Measurements from ENCODE around the gene BTD.

Gene BTD

GRCh38 chr3:15637131-15637951, 35.8 kb downstream of the BTD start:
- DNase-seq, result peak; percentile 46

GRCh38 chr3:15638193-15638890, 36.8 kb downstream of the BTD start:
- no peak for DNase-seq

DNA sequence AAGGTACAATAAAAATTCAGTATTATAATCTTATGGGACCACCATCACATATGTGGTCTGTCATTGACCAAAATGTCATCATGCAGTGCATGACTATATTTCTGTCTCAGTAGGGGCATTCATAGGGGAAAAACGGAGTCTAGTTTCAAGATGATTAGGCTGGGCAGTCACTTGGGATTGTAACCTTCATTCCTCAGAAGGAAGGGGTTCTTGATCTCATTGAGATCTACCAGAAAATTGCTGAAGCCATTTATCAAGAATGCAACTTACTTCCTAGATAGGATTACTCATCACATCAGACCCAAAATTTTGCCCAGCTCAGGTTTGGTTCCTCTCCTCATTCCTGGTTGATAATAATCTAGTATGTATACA, 37.3 kb downstream of the BTD start:
- DNase-seq, result no peak

- DNase-seq, result no peak
Observed at GRCh38 chr3:15645246-15645645, 43.7 kb downstream of the BTD start.

- no peak for DNase-seq
Observed at GRCh38 chr3:15645740-15646501, 44.4 kb downstream of the BTD start.

DNA sequence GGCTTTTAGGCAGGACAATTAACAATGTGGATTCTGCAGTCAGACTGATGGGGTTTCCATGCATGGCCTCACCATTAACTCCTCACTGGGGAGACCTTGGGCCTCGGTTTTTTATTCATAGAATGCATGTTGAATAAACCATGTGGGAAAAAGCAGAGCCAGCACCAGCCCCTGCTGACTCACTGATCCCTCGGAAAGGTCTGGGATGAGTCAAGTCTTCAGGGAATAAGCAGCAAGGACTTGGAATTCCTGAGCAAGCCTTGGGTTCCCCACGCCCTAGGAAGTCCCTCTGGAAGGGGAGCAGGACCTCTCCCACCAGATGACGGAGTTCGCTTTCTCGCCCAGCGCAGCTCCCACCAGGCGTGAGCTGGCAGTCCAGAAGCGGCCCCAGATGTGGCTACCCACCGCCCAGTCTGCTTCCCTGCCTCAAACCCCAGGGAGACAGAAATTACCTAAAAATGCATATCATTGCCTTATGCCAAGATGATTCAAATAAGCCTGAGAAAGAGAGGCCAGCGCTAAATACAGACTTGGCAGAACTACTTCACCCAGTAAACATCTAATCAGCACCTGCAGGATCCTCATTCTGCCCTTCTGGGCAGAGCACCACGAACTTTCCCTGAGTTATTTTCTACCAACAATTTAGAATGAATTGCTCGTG, 45.4 kb downstream of the BTD start:
- DNase-seq, result no peak

DNA sequence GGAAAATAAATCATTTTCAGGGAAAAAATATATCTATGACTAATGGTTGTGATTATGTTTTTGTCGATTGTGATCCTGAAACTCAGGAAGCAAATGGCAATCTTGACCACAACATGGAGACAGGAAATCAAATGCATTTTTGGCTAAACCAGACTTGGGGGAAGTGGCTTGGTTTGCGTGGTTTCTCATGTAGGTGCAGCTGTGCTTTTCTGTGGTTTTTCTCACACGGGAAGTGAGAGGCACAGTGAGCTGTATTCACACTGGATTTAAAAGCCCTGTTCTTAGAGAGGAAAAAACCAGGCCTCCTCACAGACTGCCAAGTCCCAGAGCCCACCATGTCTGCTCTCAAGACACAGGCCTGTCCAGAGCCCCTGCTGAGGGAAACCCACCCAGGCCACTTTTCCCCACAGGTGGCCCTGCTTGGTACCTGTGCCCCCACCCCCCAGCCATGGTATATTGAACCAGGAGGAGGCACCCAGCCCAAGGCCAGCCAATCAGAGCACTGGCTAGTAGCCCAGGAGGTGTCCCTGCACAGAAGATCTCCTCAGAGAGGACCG, 46.1 kb downstream of the BTD start:
- DNase-seq, result peak; percentile 73

DNA sequence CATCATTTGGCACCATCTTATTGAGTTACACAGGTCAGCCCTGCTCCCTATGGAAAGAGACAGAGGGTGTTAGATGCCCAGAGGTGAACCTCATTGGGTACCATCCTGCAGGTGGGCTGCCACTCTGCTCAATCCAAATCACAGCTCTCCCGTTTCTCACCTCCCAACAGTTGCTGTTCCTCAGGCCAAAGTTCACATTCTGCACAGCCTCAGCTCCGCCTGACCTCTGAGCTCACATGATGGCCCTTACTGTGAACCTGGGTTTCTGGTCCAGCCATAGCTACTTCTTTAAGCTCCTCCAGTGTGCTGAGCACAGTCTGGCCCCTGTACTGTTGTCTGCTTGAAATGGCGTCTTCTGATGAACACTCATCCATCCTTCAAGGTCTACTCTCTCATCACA, 47.8 kb downstream of the BTD start:
- no peak for DNase-seq

DNA sequence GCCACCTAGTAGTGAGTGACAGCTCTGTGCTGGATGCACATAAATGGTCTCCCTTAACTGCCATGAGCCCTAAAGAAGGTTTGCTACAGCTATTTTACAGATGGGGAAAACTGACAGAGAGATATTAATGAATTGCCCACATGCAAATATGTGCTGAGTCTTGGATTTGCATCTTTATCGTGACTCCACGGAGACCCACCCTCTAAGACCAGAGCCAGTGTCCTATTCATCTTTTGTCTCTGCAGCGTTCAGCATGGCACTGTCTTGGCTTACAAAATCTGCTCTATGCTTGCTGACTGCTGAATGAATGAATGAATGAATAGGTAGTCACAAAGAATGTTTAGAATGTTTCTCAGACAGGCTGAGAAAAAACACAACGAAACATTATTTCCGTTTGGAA, 48.3 kb downstream of the BTD start:
- DNase-seq, result no peak

- no peak for DNase-seq
Observed at GRCh38 chr3:15651396-15651795, 49.9 kb downstream of the BTD start.

DNA sequence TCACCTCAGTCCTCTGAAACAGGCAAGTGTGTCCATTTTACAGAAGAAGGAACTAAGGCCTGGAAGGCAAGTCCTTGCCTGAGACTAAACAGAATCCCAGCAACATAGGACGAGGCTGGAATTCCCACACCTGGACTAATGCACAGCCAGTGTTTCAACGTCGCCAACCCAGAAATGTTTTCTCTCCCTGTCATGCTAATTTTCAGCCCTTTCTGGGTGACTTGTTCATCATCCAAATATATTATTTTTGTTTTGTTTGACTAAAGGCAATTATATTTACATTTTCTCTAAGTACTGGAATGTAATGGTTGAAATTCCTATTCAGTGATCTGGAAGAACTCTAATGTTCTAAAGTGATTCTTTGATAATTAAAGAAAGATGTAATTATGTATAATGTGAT, 51.8 kb downstream of the BTD start:
- no peak for DNase-seq

DNA sequence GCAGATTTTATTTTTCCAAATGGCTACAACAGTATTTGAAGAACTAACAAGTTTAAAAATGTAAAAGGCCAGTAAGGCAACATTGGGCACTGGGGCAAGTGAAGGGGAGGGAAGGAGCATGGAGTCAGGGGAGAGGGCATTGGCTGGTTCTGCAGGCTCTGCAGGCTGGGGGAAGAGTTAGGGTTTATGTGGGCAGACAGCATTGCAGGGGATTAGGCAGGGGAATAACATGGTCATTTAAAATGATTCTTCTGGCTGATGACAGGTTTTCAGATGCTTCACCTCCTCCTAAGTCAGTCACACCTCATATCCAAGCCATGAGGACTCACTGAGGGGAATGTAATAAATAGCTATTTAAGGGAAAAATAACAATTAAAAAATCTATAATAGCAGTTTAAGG, 52.6 kb downstream of the BTD start:
- DNase-seq, result no peak

DNA sequence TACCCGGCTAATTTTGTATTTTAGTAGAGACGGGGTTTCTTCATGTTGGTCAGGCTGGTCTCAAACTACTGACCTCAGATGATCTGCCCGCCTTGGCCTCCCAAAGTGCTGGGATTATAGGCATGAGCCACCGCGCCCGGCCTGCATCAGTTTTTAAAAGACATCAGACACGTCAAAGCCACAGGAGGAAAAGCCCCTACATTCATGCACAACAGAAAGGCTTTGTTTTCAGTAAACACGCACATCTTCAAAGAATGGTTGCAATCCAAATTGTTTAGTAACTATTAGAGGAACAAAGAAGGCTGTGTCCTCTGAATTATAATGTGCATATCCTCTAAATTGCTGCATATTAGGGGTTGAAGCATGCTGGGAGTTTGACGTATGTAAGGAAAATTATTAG, 53.3 kb downstream of the BTD start:
- no peak for DNase-seq

DNA sequence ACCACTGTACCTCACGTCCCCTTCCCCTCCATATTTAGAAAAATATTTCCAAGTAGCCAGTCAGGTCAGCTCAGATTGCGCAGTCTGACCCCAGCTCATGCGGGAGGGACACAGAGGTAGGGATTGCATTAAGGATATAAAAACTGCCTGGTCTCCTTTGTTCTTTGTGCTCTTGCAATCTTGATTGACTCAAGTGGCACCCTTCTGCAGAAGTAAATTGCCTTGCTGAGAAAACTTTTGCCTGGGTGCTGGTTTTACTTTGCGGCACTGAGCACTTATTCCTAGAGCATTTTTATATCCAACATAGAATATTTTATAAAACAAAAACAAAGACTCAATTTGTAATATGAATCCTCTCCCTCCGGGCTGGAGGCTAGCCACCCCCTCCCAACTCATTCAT, 54.8 kb downstream of the BTD start:
- no peak for DNase-seq

DNA sequence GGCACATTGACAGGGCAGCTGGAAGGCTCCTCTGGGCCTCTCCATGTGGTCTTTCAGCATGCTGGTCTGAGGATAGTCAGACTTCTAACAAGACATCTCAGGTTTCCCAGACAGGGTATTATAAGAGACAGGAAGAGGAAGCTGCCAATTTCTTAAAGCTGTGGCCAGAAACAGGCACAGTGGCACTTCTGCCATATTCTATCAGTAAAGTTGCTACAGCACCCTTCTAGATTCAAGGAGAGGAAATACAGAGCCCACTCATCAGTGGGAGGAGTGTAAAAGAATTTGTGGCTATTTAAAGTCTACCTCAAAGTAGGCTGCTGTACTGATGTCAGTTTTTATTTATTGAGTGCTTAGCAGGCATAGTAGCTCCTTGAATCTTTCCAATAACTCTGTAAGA, 55.5 kb downstream of the BTD start:
- no peak for DNase-seq

GRCh38 chr3:15659254-15659975, 57.9 kb downstream of the BTD start:
- no peak for DNase-seq

- DNase-seq, result no peak
Observed at GRCh38 chr3:15660055-15660935, 58.8 kb downstream of the BTD start.

- DNase-seq, result no peak
Observed at GRCh38 chr3:15664144-15664543, 62.6 kb downstream of the BTD start.

GRCh38 chr3:15665510-15666150, 64.1 kb downstream of the BTD start:
- no peak for DNase-seq

DNA sequence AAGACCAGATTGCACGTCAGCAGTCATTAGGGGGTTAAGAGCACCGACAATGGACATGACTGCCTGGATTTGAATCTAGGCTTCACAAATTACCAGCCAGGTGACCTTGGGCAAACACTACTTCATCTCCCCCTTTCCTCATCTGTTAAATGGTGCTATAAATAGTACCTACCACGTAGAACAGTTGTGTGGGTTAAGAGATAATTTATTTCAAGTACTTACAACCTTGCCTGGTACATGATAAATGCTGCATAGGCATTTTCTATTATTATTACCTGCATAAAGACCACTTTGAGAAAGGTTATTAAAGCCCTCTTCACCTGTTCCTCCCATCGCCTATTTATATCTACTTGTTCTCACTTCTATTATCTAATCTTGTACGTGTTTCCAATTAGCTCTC, 64.7 kb downstream of the BTD start:
- DNase-seq, result no peak

- no peak for DNase-seq
Observed at GRCh38 chr3:15667484-15667883, 65.9 kb downstream of the BTD start.

Data from stimulated activated CD8-positive, alpha-beta memory T cell treated with anti-CD3 and anti-CD28 coated beads, Interleukin-4, amount 100 ng/mL, for 48 hours (primary cell).